HL-60 (cell line): ENCODE data around the gene TPM1.

Source experiments
- DNase-seq, 2 experiments: peaks; one replicate each; pipeline ENCODE4 v3.0.0-alpha.2; 2010 to 2020; ENCODE audit warnings: low read depth in 1 of 2, low spot score in 1 of 2
- H3K27ac ChIP-seq: fragments of 250-450 bp; sonication (Bioruptor Pico); replicated peaks from 2 replicates; pipeline ENCODE4 v1.5.1; 2020; ENCODE audit warnings: mild to moderate bottlenecking, moderate library complexity
- H3K27me3 ChIP-seq: fragments of 250-450 bp; sonication (Bioruptor Pico); 2 replicates; pipeline ENCODE4 v1.5.1; 2021; ENCODE audit warnings: mild to moderate bottlenecking, moderate library complexity; ENCODE audit not compliant: insufficient read depth, poor library complexity, severe bottlenecking
- H3K4me3 ChIP-seq: replicated peaks from 2 replicates; pipeline ENCODE4 v1.5.1; 2011; ENCODE audit warnings: mild to moderate bottlenecking, control low read depth, low read length; ENCODE audit not compliant: insufficient read depth
- GABPA ChIP-seq: IDR thresholded peaks from 2 replicates; pipeline ENCODE4 v1.6.1; 2012; ENCODE audit warnings: low read depth
- POLR2AphosphoS5 ChIP-seq: IDR thresholded peaks from 2 replicates; pipeline ENCODE4 v1.6.1; 2012; ENCODE audit warnings: low read depth
- SPI1 ChIP-seq: IDR thresholded peaks from 2 replicates; pipeline ENCODE4 v1.6.1; 2012; ENCODE audit warnings: low read depth, mild to moderate bottlenecking, borderline replicate concordance
- TF ChIP-seq, protein P1 (sequence below): IDR thresholded peaks from one replicate; pipeline ENCODE4 v1.5.1; 2011; ENCODE audit warnings: low read length, control low read depth, inconsistent platforms; ENCODE audit not compliant: insufficient read depth
- TF ChIP-seq, protein P2 (sequence below): IDR thresholded peaks from 2 replicates; pipeline ENCODE4 v1.6.1; 2012; ENCODE audit warnings: low read depth; ENCODE audit not compliant: insufficient replicate concordance

Gene TPM1

DNA sequence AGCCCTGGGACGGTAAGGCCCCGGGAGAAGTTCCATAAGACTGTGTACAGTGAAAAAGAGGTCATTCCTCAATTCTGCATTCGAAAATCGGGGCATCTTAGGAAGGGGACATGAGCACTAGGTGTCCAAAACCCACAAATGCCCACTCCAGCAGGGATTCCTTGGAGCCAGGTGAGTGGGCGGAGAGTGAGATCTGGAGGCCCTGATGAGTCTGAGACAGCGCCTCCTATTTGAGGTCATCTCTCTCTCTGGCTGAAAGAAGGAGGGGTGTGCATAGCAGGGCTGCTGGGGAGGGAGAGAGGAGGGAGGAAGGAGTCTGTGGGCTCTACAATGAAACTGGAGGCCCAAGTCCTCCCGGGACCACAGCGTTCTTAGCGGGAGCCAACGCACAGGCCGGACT, 41.0 kb downstream of the TPM1 start:
- no peak for TF ChIP-seq SPI1
- TF ChIP-seq, protein P1, sequence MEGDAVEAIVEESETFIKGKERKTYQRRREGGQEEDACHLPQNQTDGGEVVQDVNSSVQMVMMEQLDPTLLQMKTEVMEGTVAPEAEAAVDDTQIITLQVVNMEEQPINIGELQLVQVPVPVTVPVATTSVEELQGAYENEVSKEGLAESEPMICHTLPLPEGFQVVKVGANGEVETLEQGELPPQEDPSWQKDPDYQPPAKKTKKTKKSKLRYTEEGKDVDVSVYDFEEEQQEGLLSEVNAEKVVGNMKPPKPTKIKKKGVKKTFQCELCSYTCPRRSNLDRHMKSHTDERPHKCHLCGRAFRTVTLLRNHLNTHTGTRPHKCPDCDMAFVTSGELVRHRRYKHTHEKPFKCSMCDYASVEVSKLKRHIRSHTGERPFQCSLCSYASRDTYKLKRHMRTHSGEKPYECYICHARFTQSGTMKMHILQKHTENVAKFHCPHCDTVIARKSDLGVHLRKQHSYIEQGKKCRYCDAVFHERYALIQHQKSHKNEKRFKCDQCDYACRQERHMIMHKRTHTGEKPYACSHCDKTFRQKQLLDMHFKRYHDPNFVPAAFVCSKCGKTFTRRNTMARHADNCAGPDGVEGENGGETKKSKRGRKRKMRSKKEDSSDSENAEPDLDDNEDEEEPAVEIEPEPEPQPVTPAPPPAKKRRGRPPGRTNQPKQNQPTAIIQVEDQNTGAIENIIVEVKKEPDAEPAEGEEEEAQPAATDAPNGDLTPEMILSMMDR: no peak
- TF ChIP-seq, protein P2, sequence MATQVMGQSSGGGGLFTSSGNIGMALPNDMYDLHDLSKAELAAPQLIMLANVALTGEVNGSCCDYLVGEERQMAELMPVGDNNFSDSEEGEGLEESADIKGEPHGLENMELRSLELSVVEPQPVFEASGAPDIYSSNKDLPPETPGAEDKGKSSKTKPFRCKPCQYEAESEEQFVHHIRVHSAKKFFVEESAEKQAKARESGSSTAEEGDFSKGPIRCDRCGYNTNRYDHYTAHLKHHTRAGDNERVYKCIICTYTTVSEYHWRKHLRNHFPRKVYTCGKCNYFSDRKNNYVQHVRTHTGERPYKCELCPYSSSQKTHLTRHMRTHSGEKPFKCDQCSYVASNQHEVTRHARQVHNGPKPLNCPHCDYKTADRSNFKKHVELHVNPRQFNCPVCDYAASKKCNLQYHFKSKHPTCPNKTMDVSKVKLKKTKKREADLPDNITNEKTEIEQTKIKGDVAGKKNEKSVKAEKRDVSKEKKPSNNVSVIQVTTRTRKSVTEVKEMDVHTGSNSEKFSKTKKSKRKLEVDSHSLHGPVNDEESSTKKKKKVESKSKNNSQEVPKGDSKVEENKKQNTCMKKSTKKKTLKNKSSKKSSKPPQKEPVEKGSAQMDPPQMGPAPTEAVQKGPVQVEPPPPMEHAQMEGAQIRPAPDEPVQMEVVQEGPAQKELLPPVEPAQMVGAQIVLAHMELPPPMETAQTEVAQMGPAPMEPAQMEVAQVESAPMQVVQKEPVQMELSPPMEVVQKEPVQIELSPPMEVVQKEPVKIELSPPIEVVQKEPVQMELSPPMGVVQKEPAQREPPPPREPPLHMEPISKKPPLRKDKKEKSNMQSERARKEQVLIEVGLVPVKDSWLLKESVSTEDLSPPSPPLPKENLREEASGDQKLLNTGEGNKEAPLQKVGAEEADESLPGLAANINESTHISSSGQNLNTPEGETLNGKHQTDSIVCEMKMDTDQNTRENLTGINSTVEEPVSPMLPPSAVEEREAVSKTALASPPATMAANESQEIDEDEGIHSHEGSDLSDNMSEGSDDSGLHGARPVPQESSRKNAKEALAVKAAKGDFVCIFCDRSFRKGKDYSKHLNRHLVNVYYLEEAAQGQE: no peak
- TF ChIP-seq GABPA: no peak
- no peak for TF ChIP-seq POLR2AphosphoS5
- DNase-seq: no peak
- no peak overlapping the region for H3K4me3 ChIP-seq
- H3K27ac ChIP-seq: no peak overlapping the region
- peaks cover 4% of the 10 kb centered on the region for H3K27me3 ChIP-seq

DNA sequence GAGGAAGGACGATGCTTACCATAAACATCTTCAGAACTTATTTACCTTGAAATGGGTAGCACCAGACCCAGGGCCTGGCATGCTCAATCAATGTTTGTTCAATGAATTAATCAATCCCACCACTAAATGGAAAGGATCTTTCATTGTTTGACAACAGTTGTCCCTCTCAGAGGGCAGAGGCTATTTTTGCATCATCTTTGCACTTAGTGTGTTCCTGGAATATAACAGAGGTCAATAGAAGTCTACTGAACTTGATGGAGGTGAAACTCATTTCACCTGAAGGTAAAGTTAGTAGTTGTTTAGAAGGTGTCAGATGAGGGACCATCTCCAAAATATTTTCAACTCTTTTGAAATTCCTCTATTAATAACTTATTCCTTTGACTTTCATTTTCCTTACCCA, 42.3 kb downstream of the TPM1 start:
- no peak for DNase-seq
- Histone ChIP-seq H3K4me3 (no peak overlapping the region), H3K27ac (no peak overlapping the region), H3K27me3 (peaks cover 4% of the 10 kb centered on the region)
- TF ChIP-seq GABPA (no peak), POLR2AphosphoS5 (no peak)
- TF ChIP-seq, protein P1: no peak

DNA sequence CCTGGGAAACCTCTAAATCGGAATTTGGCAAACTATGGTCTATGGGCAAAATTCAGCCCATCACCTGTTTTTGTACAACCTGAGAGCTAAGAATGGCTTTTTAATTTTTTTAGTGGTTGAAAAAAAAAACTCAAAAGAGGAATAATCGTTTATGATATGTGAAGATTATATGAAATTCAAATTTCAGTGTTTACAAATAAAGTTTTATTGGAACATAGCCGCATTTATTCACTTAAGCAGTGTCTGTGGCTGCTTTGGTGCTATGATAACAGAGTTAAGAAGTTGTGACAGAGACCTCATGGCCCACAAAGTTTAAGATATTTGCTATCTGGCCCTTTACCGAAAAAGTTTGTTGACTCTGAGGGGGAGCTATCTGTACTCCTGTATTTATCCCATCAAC, 42.7 kb downstream of the TPM1 start:
- peaks cover 4% of the 10 kb centered on the region for H3K27me3 ChIP-seq
- TF ChIP-seq, protein P2: no peak
- TF ChIP-seq, protein P1: no peak
- TF ChIP-seq POLR2AphosphoS5 (no peak), SPI1 (no peak), GABPA (no peak)
- no peak for DNase-seq
- H3K27ac ChIP-seq: no peak overlapping the region
- H3K4me3 ChIP-seq: no peak overlapping the region

DNA sequence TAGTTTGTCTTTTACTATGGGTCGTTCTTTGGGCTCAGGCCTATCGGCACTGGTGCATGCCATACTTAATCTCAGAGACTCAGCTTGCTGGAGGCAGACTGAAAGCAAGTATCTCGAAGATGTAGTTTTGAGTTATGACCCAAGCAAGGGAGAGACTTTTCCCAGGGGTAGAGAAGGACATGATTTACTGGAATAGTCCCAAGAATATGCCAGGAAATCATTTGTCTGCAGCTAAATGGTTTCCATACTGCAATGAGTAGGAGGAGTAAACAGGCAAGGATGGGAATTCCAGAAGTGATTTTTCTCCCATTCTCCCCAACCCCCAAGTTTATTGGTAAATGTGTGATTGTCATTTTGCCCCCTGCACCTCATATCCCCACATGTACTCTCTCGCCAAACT, 43.7 kb downstream of the TPM1 start:
- no peak overlapping the region for H3K27ac ChIP-seq
- TF ChIP-seq, protein P2: no peak
- TF ChIP-seq GABPA (no peak), POLR2AphosphoS5 (no peak), SPI1 (no peak)
- TF ChIP-seq, protein P1: no peak
- no peak overlapping the region for H3K4me3 ChIP-seq
- no peak for DNase-seq
- H3K27me3 ChIP-seq: peaks cover 3% of the 10 kb centered on the region
